WERI-Rb-1 (cell line): ENCODE data around the gene UBAP1L.

Experiments used
- DNase-seq: peaks from one replicate; pipeline ENCODE4 v3.0.0-alpha.2; 2020
- H3K27ac ChIP-seq: fragments of 250-450 bp; sonication (Bioruptor Pico); 2 replicates; pipeline ENCODE4 v1.5.1; 2020; ENCODE audit warnings: mild to moderate bottlenecking, moderate library complexity
- H3K27me3 ChIP-seq: fragments of 250-450 bp; sonication (Bioruptor Pico); 2 replicates; pipeline ENCODE4 v1.5.1; 2021; ENCODE audit warnings: mild to moderate bottlenecking, low read depth, moderate library complexity; ENCODE audit not compliant: insufficient read depth, severe bottlenecking
- H3K36me3 ChIP-seq: fragments of 250-450 bp; sonication (Bioruptor Pico); 2 replicates; pipeline ENCODE4 v1.5.1; 2020; ENCODE audit warnings: mild to moderate bottlenecking, moderate library complexity
- H3K4me3 ChIP-seq: 2 replicates; pipeline ENCODE4 v1.5.1; 2011; ENCODE audit warnings: low read depth, mild to moderate bottlenecking, control low read depth, low read length
- H3K9me3 ChIP-seq: fragments of 250-450 bp; sonication (Bioruptor Pico); 2 replicates; pipeline ENCODE4 v1.5.1; 2021; ENCODE audit warnings: mild to moderate bottlenecking, moderate library complexity; ENCODE audit not compliant: severe bottlenecking
- CTCF ChIP-seq: IDR thresholded peaks from 2 replicates; pipeline ENCODE4 v1.5.1; 2011; ENCODE audit warnings: low read depth, mild to moderate bottlenecking, control low read depth, inconsistent platforms, low read length

The UBAP1L gene

GRCh38 chr15:65060641-65061397 lies 54.2 kb downstream of the UBAP1L start:
- Histone ChIP-seq H3K27me3 (no peaks in the 10 kb centered on the region), H3K27ac (no peak overlapping the region), H3K36me3 (no peaks in the 10 kb centered on the region), H3K9me3 (no peaks in the 10 kb centered on the region), H3K4me3 (no peak overlapping the region)
- no peak for TF ChIP-seq CTCF
- no peak for DNase-seq

- no peak overlapping the region for H3K4me3 ChIP-seq
- H3K36me3 ChIP-seq, result no peaks in the 10 kb centered on the region
- H3K27me3 ChIP-seq, result no peaks in the 10 kb centered on the region
- no peak for TF ChIP-seq CTCF
- no peak for DNase-seq
- no peak overlapping the region for H3K27ac ChIP-seq
- H3K9me3 ChIP-seq, result no peaks in the 10 kb centered on the region
Observed at GRCh38 chr15:65059931-65060596, 54.9 kb downstream of the UBAP1L start.

GRCh38 chr15:65059369-65059750 lies 55.6 kb downstream of the UBAP1L start:
- Histone ChIP-seq H3K9me3 (no peaks in the 10 kb centered on the region), H3K4me3 (no peak overlapping the region), H3K27me3 (no peaks in the 10 kb centered on the region), H3K36me3 (no peaks in the 10 kb centered on the region), H3K27ac (no peak overlapping the region)
- DNase-seq, result no peak
- no peak for TF ChIP-seq CTCF

GRCh38 chr15:65058394-65059368 lies 56.3 kb downstream of the UBAP1L start:
- Histone ChIP-seq H3K9me3 (no peaks in the 10 kb centered on the region), H3K4me3 (no peak overlapping the region), H3K27me3 (no peaks in the 10 kb centered on the region), H3K36me3 (no peaks in the 10 kb centered on the region), H3K27ac (no peak overlapping the region)
- no peak for TF ChIP-seq CTCF
- DNase-seq, result no peak

GRCh38 chr15:65057549-65057940 lies 57.5 kb downstream of the UBAP1L start:
- Histone ChIP-seq H3K36me3 (no peaks in the 10 kb centered on the region), H3K27ac (no peak overlapping the region), H3K9me3 (no peaks in the 10 kb centered on the region), H3K27me3 (no peaks in the 10 kb centered on the region), H3K4me3 (no peak overlapping the region)
- no peak for TF ChIP-seq CTCF
- no peak for DNase-seq
